ENCODE measurements around the gene TPRG1. TPM values are rescaled to one million over a fixed set of nuclear protein-coding genes. Genes with fewer than 3 reads are reported as not detected.
A peak's percentile ranks its signal among the peaks of the same experiment; 100 is the strongest.

The TPRG1 gene
- total and polyA plus RNA-seq, 7 donors = 0.78 to 24.5 (median 9.9) TPM

GRCh38 chr3:189307963-189308362, 136.2 kb downstream of the TPRG1 start:
- ATAC-seq (peak in 3 of 4 donors; percentile 34 to 43 (median 37)), DNase-seq (no peak)
- TF ChIP-seq, protein P1, sequence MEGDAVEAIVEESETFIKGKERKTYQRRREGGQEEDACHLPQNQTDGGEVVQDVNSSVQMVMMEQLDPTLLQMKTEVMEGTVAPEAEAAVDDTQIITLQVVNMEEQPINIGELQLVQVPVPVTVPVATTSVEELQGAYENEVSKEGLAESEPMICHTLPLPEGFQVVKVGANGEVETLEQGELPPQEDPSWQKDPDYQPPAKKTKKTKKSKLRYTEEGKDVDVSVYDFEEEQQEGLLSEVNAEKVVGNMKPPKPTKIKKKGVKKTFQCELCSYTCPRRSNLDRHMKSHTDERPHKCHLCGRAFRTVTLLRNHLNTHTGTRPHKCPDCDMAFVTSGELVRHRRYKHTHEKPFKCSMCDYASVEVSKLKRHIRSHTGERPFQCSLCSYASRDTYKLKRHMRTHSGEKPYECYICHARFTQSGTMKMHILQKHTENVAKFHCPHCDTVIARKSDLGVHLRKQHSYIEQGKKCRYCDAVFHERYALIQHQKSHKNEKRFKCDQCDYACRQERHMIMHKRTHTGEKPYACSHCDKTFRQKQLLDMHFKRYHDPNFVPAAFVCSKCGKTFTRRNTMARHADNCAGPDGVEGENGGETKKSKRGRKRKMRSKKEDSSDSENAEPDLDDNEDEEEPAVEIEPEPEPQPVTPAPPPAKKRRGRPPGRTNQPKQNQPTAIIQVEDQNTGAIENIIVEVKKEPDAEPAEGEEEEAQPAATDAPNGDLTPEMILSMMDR (IDR thresholded peaks at IDR 0.05) = no peak
- H3K4me1 ChIP-seq = peaks cover 17% of the 10 kb centered on the region
- H3K36me3 ChIP-seq (ENCODE audit: insufficient read depth in 1 of 2, low read depth in 1 of 2) = peaks cover 0 to 4% of the 10 kb centered on the region in 2 donors
- intact Hi-C loops (cut with DNase I) = no loop called here
- H3K27me3 ChIP-seq (ENCODE audit: insufficient read depth in 3 of 3, low read length in 2 of 3) = no peaks in the 10 kb centered on the region
- H3K4me3 ChIP-seq = no peak overlapping the region
- 78 to 94% (median 86%) methylated on average over 7 of the region's 7 CpGs for WGBS, 3 donors
- peak overlapping the region; percentile 72 for H3K27ac ChIP-seq
- no peaks in the 10 kb centered on the region for H3K9me3 ChIP-seq

DNA sequence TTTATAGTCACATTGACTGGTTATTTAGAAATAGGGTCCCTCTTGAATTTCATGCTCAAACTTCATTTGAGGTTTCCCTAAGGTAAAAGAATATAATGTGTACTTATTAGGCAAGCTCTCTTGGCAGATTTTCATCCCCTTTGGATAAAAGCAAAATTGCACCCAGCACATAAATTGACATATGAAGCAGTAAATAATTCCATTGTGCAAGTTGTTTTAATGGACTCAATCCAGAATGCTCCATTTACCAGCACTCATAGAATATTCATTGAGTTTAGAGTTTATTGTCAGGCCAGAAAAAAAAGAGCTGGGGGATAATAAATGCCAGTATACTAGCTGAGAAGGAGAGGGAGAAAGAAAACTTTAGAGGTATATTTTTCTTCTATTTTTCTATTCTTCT, 136.8 kb downstream of the TPRG1 start:
- Histone ChIP-seq H3K4me3 (no peak overlapping the region), H3K27me3 (ENCODE audit: insufficient read depth in 3 of 3, low read length in 2 of 3) (no peaks in the 10 kb centered on the region), H3K4me1 (peaks cover 15% of the 10 kb centered on the region), H3K9me3 (no peaks in the 10 kb centered on the region), H3K27ac (peak overlapping the region; percentile 72), H3K36me3 (ENCODE audit: insufficient read depth in 1 of 2, low read depth in 1 of 2) (peaks cover 0 to 4% of the 10 kb centered on the region in 2 donors)
- intact Hi-C loops (cut with DNase I) = no loop called here
- TF ChIP-seq, protein P1 (IDR thresholded peaks at IDR 0.05) = no peak
- no peak for DNase-seq
- no peak for ATAC-seq

- peaks cover 7% of the 10 kb centered on the region for H3K4me1 ChIP-seq
- 57 to 61% (median 59%) methylated on average over 6 of the region's 6 CpGs for WGBS, 3 donors
- peak overlapping the region; percentile 72 for H3K27ac ChIP-seq
- intact Hi-C loops (cut with DNase I) = no loop called here
- no peaks in the 10 kb centered on the region for H3K27me3 ChIP-seq (ENCODE audit: insufficient read depth in 3 of 3, low read length in 2 of 3)
- DNase-seq (no peak), ATAC-seq (peak in 1 of 4 donors; percentile 30)
- no peak overlapping the region for H3K4me3 ChIP-seq
- H3K36me3 ChIP-seq (ENCODE audit: insufficient read depth in 1 of 2, low read depth in 1 of 2) = peaks cover 0 to 4% of the 10 kb centered on the region in 2 donors
- TF ChIP-seq, protein P1 (IDR thresholded peaks at IDR 0.05) = no peak
- H3K9me3 ChIP-seq = no peaks in the 10 kb centered on the region
These were observed 137.7 kb downstream of the TPRG1 start for GRCh38 chr3:189309400-189309975.

DNA sequence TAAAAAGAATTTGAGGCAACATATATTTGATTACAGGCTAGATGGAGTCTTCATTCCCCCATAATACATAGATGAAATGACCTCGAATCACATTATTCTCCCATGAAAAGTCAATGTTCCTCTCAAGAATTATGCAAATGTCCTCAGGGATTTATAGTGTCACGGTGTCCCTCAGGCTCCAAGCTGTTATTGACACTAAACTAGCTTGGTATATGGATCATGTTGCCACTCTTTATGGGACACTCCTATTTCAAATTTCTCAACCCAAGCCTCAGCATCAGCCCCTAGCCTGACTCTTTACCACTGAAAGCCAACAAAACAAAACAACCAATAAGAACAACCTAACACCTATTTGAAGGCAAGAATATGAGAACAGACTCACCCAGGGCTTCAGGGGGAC, 139.8 kb downstream of the TPRG1 start:
- WGBS, 3 donors = 33 to 47% (median 38%) methylated on average over 2 of the region's 2 CpGs

More for the DNA sequence above, 139.8 kb downstream of the TPRG1 start:
- H3K4me1 ChIP-seq = peaks cover 10% of the 10 kb centered on the region
- peak overlapping the region; percentile 7 for H3K27ac ChIP-seq
- intact Hi-C loops (cut with DNase I) = no loop called here
- no peaks in the 10 kb centered on the region for H3K27me3 ChIP-seq (ENCODE audit: insufficient read depth in 3 of 3, low read length in 2 of 3)
- no peak for DNase-seq
- H3K4me3 ChIP-seq = no peak overlapping the region
- H3K9me3 ChIP-seq = no peaks in the 10 kb centered on the region
- TF ChIP-seq, protein P1 (IDR thresholded peaks at IDR 0.05) = no peak
- peak in 1 of 4 donors; percentile 59 for ATAC-seq
- peaks cover 0 to 4% of the 10 kb centered on the region in 2 donors for H3K36me3 ChIP-seq (ENCODE audit: insufficient read depth in 1 of 2, low read depth in 1 of 2)
